HG02588 (cell line): Measurements from ENCODE around the gene LHX5.

Source experiments
- ATAC-seq: cut with Tn5 transposase; IDR thresholded peaks from one replicate; pipeline ENCODE4 v1.9.1; 2021; ENCODE audit warnings: mild to moderate bottlenecking, moderate library complexity; ENCODE audit not compliant: unreplicated experiment

The LHX5 gene

DNA sequence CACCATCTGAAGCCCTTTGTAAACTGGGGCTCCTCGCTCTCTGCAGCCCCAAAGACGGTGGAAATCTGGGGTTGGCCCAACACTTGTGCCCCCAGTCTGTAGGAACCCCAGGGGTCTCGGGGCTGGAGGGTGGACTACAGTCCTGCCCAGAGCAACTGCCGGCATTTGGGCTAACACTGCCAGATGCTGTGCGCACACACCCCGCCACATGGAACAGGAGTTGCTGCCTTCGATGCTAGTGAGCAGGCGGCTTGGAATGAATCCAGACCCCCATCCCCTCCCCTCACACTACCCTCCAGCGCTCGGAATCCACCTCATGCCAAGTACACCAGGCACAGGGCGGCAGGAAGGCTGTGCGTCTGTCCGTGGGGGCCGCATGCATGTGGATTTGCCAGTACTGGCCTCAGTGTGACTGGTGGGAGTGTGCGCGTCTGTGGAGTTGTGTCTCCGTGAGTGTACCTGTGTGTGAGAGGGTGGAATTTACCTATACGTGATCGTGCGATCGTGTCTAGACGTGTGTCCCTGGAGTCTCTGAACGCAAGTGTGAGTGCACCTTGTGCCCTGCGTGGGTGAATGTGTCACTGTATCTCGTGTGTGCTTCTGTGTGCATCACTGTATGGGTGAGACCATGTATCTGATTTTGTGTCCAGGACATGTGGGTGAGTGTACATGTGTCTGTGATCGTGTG, 5.1 kb downstream of the LHX5 start:
- ATAC-seq: no peak

GRCh38 chr12:113465808-113466453, 5.7 kb downstream of the LHX5 start:
- no peak for ATAC-seq

- no peak for ATAC-seq
Measured at GRCh38 chr12:113464852-113465719, 6.6 kb downstream of the LHX5 start.

- ATAC-seq: no peak
Measured at GRCh38 chr12:113464452-113464775, 7.3 kb downstream of the LHX5 start.

GRCh38 chr12:113463746-113464451, 7.8 kb downstream of the LHX5 start:
- no peak for ATAC-seq

DNA sequence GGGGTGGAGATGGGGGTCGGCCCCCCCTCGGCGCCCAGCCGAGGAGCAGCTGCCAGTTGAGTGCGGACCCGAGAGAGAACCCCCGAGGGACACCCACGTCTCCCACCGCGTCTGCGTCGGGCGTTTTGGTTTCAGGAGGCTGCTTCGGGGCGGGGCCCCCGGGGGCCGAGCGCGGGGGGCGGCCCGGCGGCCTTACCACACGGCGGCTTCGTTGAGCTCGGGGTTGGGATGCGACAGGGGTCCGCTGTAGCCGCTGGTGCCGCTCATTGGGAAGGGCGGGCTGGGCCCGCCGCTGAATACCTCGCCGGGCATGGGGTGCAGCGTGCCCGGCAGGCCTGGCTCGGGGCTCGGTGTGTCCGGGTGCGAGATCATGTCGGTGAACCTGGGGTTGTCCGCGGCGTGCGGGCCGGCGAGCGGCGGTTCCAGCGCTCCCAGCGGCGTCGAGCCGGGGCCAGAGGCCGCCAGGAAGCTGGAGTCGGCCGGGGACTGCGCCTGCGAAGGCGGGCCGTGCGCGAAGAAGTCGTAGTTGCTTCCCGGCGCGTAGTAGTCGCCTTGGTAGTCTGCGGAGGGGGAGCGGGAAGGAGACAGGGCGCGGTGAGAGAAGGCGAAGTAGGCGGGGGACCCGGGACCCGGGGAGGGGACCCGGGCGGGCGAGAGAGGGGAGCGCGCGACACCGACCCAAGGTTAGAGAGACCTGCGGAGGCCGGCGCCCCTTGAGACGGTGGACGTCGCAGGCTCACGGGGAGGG, 8.5 kb downstream of the LHX5 start:
- ATAC-seq: no peak

- peak; percentile 59 for ATAC-seq
Measured at GRCh38 chr12:113462117-113462774, 9.4 kb downstream of the LHX5 start.

GRCh38 chr12:113461666-113462065, 10.0 kb downstream of the LHX5 start:
- no peak for ATAC-seq

DNA sequence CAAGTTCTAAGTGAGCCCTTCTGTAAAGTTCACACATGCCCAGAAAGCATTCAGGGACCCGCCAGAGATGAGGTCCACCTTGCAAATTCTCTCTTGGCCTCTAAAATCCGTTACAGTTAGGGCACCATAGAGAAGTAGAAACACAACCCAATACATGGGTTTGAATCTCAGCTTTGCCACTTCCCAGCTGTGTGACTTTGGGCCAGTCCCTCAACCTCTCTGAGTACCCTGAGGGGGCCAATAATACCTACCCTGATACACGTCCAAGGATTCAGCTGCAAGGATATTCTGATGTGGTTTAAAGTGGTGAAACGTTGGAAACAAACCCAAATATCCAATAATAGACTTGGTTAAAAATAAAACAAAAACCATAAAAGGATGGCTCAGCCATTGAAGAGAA, 11.7 kb downstream of the LHX5 start:
- no peak for ATAC-seq

- no peak for ATAC-seq
Measured at GRCh38 chr12:113457710-113458109, 14.0 kb downstream of the LHX5 start.

- no peak for ATAC-seq
Measured at GRCh38 chr12:113457185-113457584, 14.5 kb downstream of the LHX5 start.

- ATAC-seq: no peak
Measured at GRCh38 chr12:113456761-113457160, 14.9 kb downstream of the LHX5 start.

DNA sequence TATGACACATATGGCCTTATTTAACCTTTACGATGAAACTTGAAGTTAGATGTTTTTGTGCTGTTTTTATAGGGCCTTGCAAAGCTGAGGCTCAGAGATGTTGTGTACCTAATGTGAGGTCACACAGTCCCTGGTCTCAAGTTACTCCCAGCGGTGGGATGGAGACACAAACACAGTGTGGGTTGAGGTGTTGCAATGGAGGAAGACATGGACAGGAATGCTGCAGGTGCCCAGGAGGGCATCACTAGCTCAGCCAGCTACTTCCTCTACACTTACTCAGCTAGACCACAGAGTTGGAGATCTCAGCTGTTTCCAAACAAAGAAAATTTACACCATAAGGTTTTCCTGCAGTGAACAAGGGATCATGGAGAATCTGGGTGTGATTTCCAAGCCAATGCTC, 15.5 kb downstream of the LHX5 start:
- ATAC-seq: no peak

GRCh38 chr12:113453330-113453729, 18.3 kb downstream of the LHX5 start:
- no peak for ATAC-seq

DNA sequence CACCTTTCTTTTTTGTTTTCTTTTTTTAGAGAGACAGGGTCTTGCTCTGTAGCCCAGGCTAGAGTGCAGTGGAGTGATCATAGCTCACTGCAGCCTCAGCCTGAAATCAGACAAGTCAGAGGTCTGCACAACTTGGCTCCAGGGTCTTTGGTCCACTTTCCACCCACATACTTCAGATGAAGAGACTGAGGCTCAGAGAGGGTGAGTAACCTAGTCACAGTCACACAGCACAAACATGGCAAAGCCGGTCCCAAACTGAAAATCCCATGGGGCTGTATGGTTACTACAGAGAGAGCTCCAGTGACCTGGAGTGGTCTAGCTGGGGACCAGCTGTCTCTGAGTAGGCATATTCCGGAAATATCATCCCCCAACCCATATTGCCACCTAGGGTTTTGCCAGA, 19.2 kb downstream of the LHX5 start:
- no peak for ATAC-seq

- ATAC-seq: no peak
Measured at GRCh38 chr12:113449839-113450238, 21.8 kb downstream of the LHX5 start.

GRCh38 chr12:113449299-113449698, 22.4 kb downstream of the LHX5 start:
- ATAC-seq: no peak

GRCh38 chr12:113448873-113449272, 22.8 kb downstream of the LHX5 start:
- ATAC-seq: no peak

- no peak for ATAC-seq
Measured at GRCh38 chr12:113445544-113446171, 26.0 kb downstream of the LHX5 start.
